ENCODE measurements around the gene PCNX1. TPM values are rescaled to one million over a fixed set of nuclear protein-coding genes. Genes with fewer than 3 reads are reported as not detected.
A peak's percentile ranks its signal among the peaks of the same experiment; 100 is the strongest.

PCNX1 gene
- total and polyA plus RNA-seq, 9 of the 15 experiments (the other 6 are each of a cell fraction or from before 2014, with no cell fraction given), result 0.30 to 4.5 (median 2.3) TPM

DNA sequence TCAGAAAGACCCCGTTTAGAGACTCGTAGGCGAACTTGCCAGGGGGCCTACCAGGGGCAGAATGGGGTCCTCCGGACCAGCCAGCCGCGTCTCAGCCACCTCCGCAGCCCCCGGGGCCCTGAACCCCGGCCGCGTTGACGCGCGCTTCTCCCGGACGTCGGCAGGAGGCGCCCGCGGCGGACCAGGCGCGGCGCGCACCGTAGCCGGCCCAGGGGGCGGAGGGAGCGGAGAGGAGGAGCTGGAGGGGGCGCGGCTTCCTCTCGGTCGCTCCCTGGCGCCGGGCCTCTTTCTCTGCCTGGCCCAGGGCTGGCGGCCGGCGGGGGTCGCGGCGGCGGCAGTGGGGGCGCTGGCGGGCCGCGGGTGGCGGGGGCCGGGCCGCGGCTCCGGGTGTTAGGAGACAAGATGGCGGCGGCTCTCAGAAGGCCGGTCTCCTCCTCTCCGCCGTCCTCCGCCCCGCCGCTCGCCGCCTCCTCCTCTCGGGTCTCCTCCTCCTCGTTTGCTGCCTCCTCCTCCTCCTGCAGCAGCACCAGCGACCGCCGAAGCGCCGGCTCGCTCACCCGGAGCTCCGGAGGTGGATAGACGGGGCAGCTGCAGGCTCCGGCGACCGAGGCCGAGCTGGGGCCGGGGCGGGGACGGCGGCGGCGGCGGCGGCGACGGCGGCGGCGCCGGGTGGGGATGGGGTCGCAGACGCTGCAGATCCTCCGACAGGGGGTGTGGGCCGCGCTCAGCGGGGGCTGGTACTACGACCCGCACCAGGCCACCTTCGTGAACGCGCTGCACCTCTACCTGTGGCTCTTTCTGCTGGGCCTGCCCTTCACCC, at the start of gene PCNX1 (continued):
- TF ChIP-seq, protein P1, sequence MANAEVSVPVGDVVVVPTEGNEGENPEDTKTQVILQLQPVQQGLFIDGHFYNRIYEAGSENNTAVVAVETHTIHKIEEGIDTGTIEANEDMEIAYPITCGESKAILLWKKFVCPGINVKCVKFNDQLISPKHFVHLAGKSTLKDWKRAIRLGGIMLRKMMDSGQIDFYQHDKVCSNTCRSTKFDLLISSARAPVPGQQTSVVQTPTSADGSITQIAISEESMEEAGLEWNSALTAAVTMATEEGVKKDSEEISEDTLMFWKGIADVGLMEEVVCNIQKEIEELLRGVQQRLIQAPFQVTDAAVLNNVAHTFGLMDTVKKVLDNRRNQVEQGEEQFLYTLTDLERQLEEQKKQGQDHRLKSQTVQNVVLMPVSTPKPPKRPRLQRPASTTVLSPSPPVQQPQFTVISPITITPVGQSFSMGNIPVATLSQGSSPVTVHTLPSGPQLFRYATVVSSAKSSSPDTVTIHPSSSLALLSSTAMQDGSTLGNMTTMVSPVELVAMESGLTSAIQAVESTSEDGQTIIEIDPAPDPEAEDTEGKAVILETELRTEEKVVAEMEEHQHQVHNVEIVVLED (CRISPR knock-in tag; IDR thresholded peaks at IDR 0.05), result peak; percentile 49
- TF ChIP-seq ZNF165 (CRISPR knock-in tag; IDR thresholded peaks at IDR 0.05; ENCODE audit: borderline replicate concordance), result no peak
- no peak for TF ChIP-seq ZNF76 (CRISPR knock-in tag; IDR thresholded peaks at IDR 0.05; ENCODE audit: borderline replicate concordance)
- TF ChIP-seq, protein P2, sequence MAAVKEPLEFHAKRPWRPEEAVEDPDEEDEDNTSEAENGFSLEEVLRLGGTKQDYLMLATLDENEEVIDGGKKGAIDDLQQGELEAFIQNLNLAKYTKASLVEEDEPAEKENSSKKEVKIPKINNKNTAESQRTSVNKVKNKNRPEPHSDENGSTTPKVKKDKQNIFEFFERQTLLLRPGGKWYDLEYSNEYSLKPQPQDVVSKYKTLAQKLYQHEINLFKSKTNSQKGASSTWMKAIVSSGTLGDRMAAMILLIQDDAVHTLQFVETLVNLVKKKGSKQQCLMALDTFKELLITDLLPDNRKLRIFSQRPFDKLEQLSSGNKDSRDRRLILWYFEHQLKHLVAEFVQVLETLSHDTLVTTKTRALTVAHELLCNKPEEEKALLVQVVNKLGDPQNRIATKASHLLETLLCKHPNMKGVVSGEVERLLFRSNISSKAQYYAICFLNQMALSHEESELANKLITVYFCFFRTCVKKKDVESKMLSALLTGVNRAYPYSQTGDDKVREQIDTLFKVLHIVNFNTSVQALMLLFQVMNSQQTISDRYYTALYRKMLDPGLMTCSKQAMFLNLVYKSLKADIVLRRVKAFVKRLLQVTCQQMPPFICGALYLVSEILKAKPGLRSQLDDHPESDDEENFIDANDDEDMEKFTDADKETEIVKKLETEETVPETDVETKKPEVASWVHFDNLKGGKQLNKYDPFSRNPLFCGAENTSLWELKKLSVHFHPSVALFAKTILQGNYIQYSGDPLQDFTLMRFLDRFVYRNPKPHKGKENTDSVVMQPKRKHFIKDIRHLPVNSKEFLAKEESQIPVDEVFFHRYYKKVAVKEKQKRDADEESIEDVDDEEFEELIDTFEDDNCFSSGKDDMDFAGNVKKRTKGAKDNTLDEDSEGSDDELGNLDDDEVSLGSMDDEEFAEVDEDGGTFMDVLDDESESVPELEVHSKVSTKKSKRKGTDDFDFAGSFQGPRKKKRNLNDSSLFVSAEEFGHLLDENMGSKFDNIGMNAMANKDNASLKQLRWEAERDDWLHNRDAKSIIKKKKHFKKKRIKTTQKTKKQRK (IDR thresholded peaks at IDR 0.05; ENCODE audit: borderline replicate concordance, low read depth, low read length), result no peak
- TF ChIP-seq, protein P3, sequence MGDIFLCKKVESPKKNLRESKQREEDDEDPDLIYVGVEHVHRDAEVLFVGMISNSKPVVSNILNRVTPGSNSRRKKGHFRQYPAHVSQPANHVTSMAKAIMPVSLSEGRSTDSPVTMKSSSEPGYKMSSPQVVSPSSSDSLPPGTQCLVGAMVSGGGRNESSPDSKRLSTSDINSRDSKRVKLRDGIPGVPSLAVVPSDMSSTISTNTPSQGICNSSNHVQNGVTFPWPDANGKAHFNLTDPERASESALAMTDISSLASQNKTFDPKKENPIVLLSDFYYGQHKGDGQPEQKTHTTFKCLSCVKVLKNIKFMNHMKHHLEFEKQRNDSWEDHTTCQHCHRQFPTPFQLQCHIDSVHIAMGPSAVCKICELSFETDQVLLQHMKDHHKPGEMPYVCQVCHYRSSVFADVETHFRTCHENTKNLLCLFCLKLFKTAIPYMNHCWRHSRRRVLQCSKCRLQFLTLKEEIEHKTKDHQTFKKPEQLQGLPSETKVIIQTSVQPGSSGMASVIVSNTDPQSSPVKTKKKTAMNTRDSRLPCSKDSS (IDR thresholded peaks at IDR 0.05; ENCODE audit: low read depth, partially characterized antibody), result no peak
- no peak for TF ChIP-seq KAT7 (CRISPR knock-in tag; IDR thresholded peaks at IDR 0.05; ENCODE audit: borderline replicate concordance)
- no peak for TF ChIP-seq MAFK (IDR thresholded peaks at IDR 0.05; ENCODE audit: low read length)
- TF ChIP-seq, protein P4, sequence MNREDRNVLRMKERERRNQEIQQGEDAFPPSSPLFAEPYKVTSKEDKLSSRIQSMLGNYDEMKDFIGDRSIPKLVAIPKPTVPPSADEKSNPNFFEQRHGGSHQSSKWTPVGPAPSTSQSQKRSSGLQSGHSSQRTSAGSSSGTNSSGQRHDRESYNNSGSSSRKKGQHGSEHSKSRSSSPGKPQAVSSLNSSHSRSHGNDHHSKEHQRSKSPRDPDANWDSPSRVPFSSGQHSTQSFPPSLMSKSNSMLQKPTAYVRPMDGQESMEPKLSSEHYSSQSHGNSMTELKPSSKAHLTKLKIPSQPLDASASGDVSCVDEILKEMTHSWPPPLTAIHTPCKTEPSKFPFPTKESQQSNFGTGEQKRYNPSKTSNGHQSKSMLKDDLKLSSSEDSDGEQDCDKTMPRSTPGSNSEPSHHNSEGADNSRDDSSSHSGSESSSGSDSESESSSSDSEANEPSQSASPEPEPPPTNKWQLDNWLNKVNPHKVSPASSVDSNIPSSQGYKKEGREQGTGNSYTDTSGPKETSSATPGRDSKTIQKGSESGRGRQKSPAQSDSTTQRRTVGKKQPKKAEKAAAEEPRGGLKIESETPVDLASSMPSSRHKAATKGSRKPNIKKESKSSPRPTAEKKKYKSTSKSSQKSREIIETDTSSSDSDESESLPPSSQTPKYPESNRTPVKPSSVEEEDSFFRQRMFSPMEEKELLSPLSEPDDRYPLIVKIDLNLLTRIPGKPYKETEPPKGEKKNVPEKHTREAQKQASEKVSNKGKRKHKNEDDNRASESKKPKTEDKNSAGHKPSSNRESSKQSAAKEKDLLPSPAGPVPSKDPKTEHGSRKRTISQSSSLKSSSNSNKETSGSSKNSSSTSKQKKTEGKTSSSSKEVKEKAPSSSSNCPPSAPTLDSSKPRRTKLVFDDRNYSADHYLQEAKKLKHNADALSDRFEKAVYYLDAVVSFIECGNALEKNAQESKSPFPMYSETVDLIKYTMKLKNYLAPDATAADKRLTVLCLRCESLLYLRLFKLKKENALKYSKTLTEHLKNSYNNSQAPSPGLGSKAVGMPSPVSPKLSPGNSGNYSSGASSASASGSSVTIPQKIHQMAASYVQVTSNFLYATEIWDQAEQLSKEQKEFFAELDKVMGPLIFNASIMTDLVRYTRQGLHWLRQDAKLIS (CRISPR knock-in tag; IDR thresholded peaks at IDR 0.05), result no peak
- no peak for TF ChIP-seq CBX2 (IDR thresholded peaks at IDR 0.05; ENCODE audit: insufficient read depth, low read length, poor library complexity, severe bottlenecking)
- peak; percentile 71; the same call in 1 of the 2 replicates for TF ChIP-seq RB1 (IDR thresholded peaks at IDR 0.05; ENCODE audit: low read depth)
- TF ChIP-seq YY1 (IDR thresholded peaks at IDR 0.05; ENCODE audit: borderline replicate concordance in 1 of 3, control insufficient read depth in 1 of 3, extremely low read depth in 1 of 3, insufficient read depth in 3 of 3, insufficient read length in 1 of 3, insufficient replicate concordance in 2 of 3, low read depth in 1 of 3, low read length in 2 of 3), result peak; percentile 52 to 83 (median 81)
- TF ChIP-seq NR2C2 (CRISPR knock-in tag; IDR thresholded peaks at IDR 0.05), result no peak
- no peak for TF ChIP-seq NR2C2 (tag; IDR thresholded peaks at IDR 0.05)
- no peak for TF ChIP-seq MIER1 (IDR thresholded peaks at IDR 0.05; ENCODE audit: low read depth)
- no peak for TF ChIP-seq SAFB2 (IDR thresholded peaks at IDR 0.05; ENCODE audit: borderline replicate concordance, low read depth, low read length, severe bottlenecking)
